A549 treated with ZK216348 at 1 μM for 4 hours (cell line): ENCODE results near the gene NUDT17. TPM values are rescaled to one million over a fixed set of nuclear protein-coding genes. Genes with fewer than 3 reads are reported as not detected.

Experiments
- total RNA-seq: library from RNA; stranded (reverse); fragments of 200-300 nt; extraction: Qiagen RNA extraction; gene quantifications from 5 replicates; pipeline ENCODE4 v1.2.3, GENCODE V29; 2022; ENCODE audit warnings: low read depth

NUDT17 gene
- 5.2 to 7.7 TPM (median 6.4 TPM) in 5 replicates for total RNA-seq

DNA sequence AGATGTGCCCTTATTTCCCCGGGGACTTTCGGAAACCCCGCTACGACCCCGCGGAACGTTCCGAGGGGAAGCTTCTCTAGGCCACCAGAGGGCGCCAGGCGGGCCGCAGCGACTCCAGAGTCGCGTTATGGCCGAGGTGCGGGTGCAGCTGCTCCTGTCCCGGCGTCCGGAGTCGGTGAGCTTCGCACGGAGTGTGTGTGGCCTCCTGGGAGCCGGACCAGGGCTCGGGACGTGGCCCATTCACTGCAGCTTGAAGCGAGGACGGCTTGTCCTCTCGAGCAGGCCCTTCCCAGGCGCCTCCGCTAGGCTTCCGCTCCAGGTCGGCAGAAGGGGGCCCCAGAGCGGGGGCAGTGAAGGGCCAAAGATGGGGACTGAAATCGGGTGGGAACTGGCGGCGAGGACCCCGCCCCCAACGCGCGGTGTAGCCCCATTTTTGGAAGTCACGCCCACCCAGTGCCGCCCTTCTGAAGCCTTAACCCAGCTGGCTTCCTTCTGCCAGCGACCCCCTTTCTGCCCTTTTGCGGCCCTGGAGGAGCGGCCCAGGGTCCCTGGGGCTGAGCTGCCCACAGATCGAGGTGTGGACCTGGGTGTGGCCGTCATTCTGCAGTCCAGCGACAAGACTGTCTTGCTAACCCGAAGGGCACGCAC lies at the start of gene NUDT17:
Gene NUDT17, plus strand, starts transcription at position 117 of the 648 bp plus-strand sequence. Its CDS starts 11 bp downstream, at position 128.

GRCh38 chr1:145823565-145824498 lies 21.6 kb upstream of the NUDT17 start, which contains the start of the genes POLR3C and RNF115:
POLR3C (plus strand) TSS chr1:145824200; CDS start chr1:145825777, 1,577 bp downstream.
RNF115 (minus strand) TSS chr1:145824095; CDS start chr1:145823873, 222 bp downstream.

DNA sequence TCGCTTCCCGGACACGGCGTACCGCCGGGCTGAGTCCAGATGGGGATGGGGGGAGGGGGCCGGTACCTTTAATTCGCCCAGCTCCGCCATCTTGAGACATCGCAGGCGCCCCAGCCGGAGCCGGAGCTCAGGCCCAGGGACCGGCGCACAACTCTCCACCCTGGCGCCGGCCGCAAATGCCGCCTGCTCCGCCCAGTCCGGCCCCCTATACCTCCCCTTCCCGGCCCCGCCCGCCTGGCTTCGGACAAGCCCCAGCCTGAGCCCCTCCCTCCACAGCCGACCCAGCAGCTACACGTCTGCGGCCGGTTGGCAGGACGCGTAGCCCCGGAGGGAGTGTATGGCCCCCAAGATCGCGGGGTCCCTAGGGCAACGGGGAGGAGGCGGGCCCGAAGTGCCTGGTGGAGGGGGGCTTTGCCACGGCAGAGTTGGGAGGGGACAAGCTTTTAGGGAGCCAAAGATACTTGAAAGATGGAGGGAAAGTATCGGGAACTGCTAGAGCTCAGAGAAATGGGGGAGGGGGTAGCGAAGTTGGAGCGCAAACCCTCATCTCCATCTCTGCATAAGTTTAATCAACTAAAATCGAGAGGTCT lies 13.6 kb downstream of the NUDT17 start, which contains the start of gene PIAS3:
Gene PIAS3, minus strand, starts transcription at position 181 of the 590 bp plus-strand sequence. Its CDS starts 91 bp downstream, at position 90.

DNA sequence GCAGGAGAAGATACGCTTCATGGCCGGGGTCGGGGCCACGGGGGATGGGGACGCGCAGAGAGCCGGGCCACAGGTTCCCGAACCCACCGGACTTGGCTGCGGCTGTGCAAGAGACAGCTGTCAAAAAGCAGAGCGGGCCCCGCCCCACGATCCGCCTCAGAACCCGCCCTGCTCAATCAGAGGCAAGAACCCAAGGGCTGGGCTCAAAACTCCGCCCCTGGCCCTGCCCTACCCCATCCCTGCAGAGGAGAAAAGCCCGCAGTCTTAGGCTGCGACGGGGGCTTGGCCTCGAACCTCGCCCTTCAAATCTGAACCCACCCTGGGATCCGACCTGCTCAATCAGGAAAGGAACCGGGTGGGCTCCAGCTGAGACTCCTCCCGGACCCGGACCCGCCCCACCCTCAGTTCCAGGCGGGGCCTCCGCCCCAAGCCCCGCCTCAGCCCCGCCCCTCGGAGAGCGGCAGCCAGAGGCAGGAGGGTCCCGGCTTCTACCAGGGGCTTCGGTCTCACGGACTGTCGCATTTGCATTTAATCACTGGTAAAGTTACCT lies 40.4 kb downstream of the NUDT17 start, which contains the start of gene ANKRD35:
Gene ANKRD35, minus strand, starts transcription at position 129 of the 550 bp plus-strand sequence. Its CDS starts 108 bp downstream, at position 21.

Other genes starting within 250 kb of the NUDT17 start
- gene GPR89A, start 237.6 kb upstream of the NUDT17 start, total RNA-seq: 12.9 to 16.4 TPM (median 15.4 TPM) in 5 replicates
- 0.39 to 1.7 TPM (median 0.98 TPM) in 5 replicates for gene PDZK1, start 138.3 kb upstream of the NUDT17 start, total RNA-seq
- gene CD160, start 126.1 kb upstream of the NUDT17 start, total RNA-seq: not detected in 5 replicates
- gene RNF115, start 21.5 kb upstream of the NUDT17 start, total RNA-seq: 11.1 to 12.5 TPM (median 12.1 TPM) in 5 replicates
- gene POLR3C, start 21.4 kb upstream of the NUDT17 start, total RNA-seq: 33.2 to 36.2 TPM (median 34.6 TPM) in 5 replicates
- 29.2 to 40.6 TPM (median 34.2 TPM) in 5 replicates for gene PIAS3, start 13.5 kb downstream of the NUDT17 start, total RNA-seq
- gene ANKRD35, start 40.2 kb downstream of the NUDT17 start, total RNA-seq: not detected in 5 replicates
- 0.88 to 1.7 TPM (median 1.1 TPM) in 5 replicates for gene ITGA10, start 64.4 kb downstream of the NUDT17 start, total RNA-seq
- 25.4 to 40.2 TPM (median 31.3 TPM) in 5 replicates for gene PEX11B, start 73.1 kb downstream of the NUDT17 start, total RNA-seq
- 207 to 293 TPM (median 217 TPM) in 5 replicates for gene RBM8A, start 81.9 kb downstream of the NUDT17 start, total RNA-seq
- gene LIX1L, start 112.4 kb downstream of the NUDT17 start, total RNA-seq: 7.7 to 12.6 TPM (median 12.0 TPM) in 5 replicates
- gene ANKRD34A, start 118.9 kb downstream of the NUDT17 start, total RNA-seq: 0.11 to 0.36 TPM (median 0.20 TPM) in 5 replicates
- 10.3 to 13.0 TPM (median 11.8 TPM) in 5 replicates for gene POLR3GL, start 119.1 kb downstream of the NUDT17 start, total RNA-seq
- gene TXNIP, start 150.9 kb downstream of the NUDT17 start, total RNA-seq: 0.14 to 0.45 TPM (median 0.28 TPM) in 5 replicates
- not detected in 5 replicates for gene HJV, start 176.1 kb downstream of the NUDT17 start, total RNA-seq